Measurements from ENCODE around the gene ZBTB20.

GRCh38 chr3:115081444-115081843 lies 65.6 kb downstream of the ZBTB20 start:
- TF ChIP-seq CTCF (IDR thresholded peaks at IDR 0.05; ENCODE audit: low read length) (no peak), EZH2 (optimal IDR thresholded peaks at IDR 0.05; ENCODE audit: low read depth, low read length) (no peak)

Measured in MM.1S (cell line).